ENCODE results near the gene TLE1.

Gene TLE1

GRCh38 chr9:81623778-81624177 lies 65.6 kb downstream of the TLE1 start:
- Histone ChIP-seq H3K9ac (ENCODE audit: insufficient read length) (no peak overlapping the region), H3K9me3 (ENCODE audit: low read depth, low read length) (no peaks in the 10 kb centered on the region), H3K4me3 (no peak overlapping the region), H3K36me3 (ENCODE audit: insufficient read depth, low read length) (no peaks in the 10 kb centered on the region), H3K27ac (no peak overlapping the region)
- no peak for DNase-seq (ENCODE audit: low read depth, low spot score)
- TF ChIP-seq POLR2AphosphoS5 (IDR thresholded peaks at IDR 0.05; ENCODE audit: borderline replicate concordance, low read depth, low read length) (no peak), FOXP2 (optimal IDR thresholded peaks at IDR 0.05; ENCODE audit: control extremely low read depth, extremely low read length, insufficient read depth) (no peak), EZH2 (IDR thresholded peaks at IDR 0.05) (no peak)

- no peak overlapping the region for H3K9ac ChIP-seq (ENCODE audit: insufficient read length)
- H3K9me3 ChIP-seq (ENCODE audit: low read depth, low read length), result no peaks in the 10 kb centered on the region
- no peak overlapping the region for H3K27ac ChIP-seq
- H3K4me3 ChIP-seq, result no peak overlapping the region
- TF ChIP-seq EZH2 (IDR thresholded peaks at IDR 0.05) (no peak), FOXP2 (optimal IDR thresholded peaks at IDR 0.05; ENCODE audit: control extremely low read depth, extremely low read length, insufficient read depth) (no peak), POLR2AphosphoS5 (IDR thresholded peaks at IDR 0.05; ENCODE audit: borderline replicate concordance, low read depth, low read length) (no peak)
- H3K36me3 ChIP-seq (ENCODE audit: insufficient read depth, low read length), result no peaks in the 10 kb centered on the region
- DNase-seq (ENCODE audit: low read depth, low spot score), result no peak
Measured at GRCh38 chr9:81622471-81623255, 66.7 kb downstream of the TLE1 start.

- Histone ChIP-seq H3K4me3 (no peak overlapping the region), H3K36me3 (ENCODE audit: insufficient read depth, low read length) (no peaks in the 10 kb centered on the region)
- no peak for DNase-seq (ENCODE audit: low read depth, low spot score)
Measured at GRCh38 chr9:81621785-81622259, 67.5 kb downstream of the TLE1 start.

GRCh38 chr9:81621118-81621517 lies 68.2 kb downstream of the TLE1 start:
- no peaks in the 10 kb centered on the region for H3K9me3 ChIP-seq (ENCODE audit: low read depth, low read length)
- DNase-seq (ENCODE audit: low read depth, low spot score), result no peak
- no peak overlapping the region for H3K9ac ChIP-seq (ENCODE audit: insufficient read length)
- no peaks in the 10 kb centered on the region for H3K36me3 ChIP-seq (ENCODE audit: insufficient read depth, low read length)
- no peak for TF ChIP-seq POLR2AphosphoS5 (IDR thresholded peaks at IDR 0.05; ENCODE audit: borderline replicate concordance, low read depth, low read length)
- TF ChIP-seq FOXP2 (optimal IDR thresholded peaks at IDR 0.05; ENCODE audit: control extremely low read depth, extremely low read length, insufficient read depth), result no peak
- no peak for TF ChIP-seq EZH2 (IDR thresholded peaks at IDR 0.05)
- H3K4me3 ChIP-seq, result no peak overlapping the region
- no peak overlapping the region for H3K27ac ChIP-seq

More at GRCh38 chr9:81621785-81622259, 67.5 kb downstream of the TLE1 start:
- no peaks in the 10 kb centered on the region for H3K9me3 ChIP-seq (ENCODE audit: low read depth, low read length)
- TF ChIP-seq EZH2 (IDR thresholded peaks at IDR 0.05) (no peak), FOXP2 (optimal IDR thresholded peaks at IDR 0.05; ENCODE audit: control extremely low read depth, extremely low read length, insufficient read depth) (no peak), POLR2AphosphoS5 (IDR thresholded peaks at IDR 0.05; ENCODE audit: borderline replicate concordance, low read depth, low read length) (no peak)
- no peak overlapping the region for H3K9ac ChIP-seq (ENCODE audit: insufficient read length)
- no peak overlapping the region for H3K27ac ChIP-seq

- Histone ChIP-seq H3K4me3 (peak overlapping the region; percentile 22), H3K36me3 (ENCODE audit: insufficient read depth, low read length) (no peaks in the 10 kb centered on the region), H3K27ac (no peak overlapping the region), H3K9ac (ENCODE audit: insufficient read length) (no peak overlapping the region), H3K9me3 (ENCODE audit: low read depth, low read length) (no peaks in the 10 kb centered on the region)
- TF ChIP-seq POLR2AphosphoS5 (IDR thresholded peaks at IDR 0.05; ENCODE audit: borderline replicate concordance, low read depth, low read length) (no peak), FOXP2 (optimal IDR thresholded peaks at IDR 0.05; ENCODE audit: control extremely low read depth, extremely low read length, insufficient read depth) (no peak), EZH2 (IDR thresholded peaks at IDR 0.05) (no peak)
- no peak for DNase-seq (ENCODE audit: low read depth, low spot score)
Measured at GRCh38 chr9:81620002-81620390, 69.4 kb downstream of the TLE1 start.

- DNase-seq (ENCODE audit: low read depth, low spot score), result no peak
- Histone ChIP-seq H3K36me3 (ENCODE audit: insufficient read depth, low read length) (no peaks in the 10 kb centered on the region), H3K9me3 (ENCODE audit: low read depth, low read length) (no peaks in the 10 kb centered on the region), H3K4me3 (peak overlapping the region; percentile 17; the same call in 1 of the 2 replicates), H3K27ac (no peak overlapping the region), H3K9ac (ENCODE audit: insufficient read length) (no peak overlapping the region)
- no peak for TF ChIP-seq FOXP2 (optimal IDR thresholded peaks at IDR 0.05; ENCODE audit: control extremely low read depth, extremely low read length, insufficient read depth)
- TF ChIP-seq POLR2AphosphoS5 (IDR thresholded peaks at IDR 0.05; ENCODE audit: borderline replicate concordance, low read depth, low read length), result no peak
- no peak for TF ChIP-seq EZH2 (IDR thresholded peaks at IDR 0.05)
Measured at GRCh38 chr9:81619353-81620001, 69.9 kb downstream of the TLE1 start.

GRCh38 chr9:81618923-81619322 lies 70.4 kb downstream of the TLE1 start:
- no peak overlapping the region for H3K27ac ChIP-seq
- no peak for DNase-seq (ENCODE audit: low read depth, low spot score)
- H3K36me3 ChIP-seq (ENCODE audit: insufficient read depth, low read length), result no peaks in the 10 kb centered on the region
- no peaks in the 10 kb centered on the region for H3K9me3 ChIP-seq (ENCODE audit: low read depth, low read length)
- H3K4me3 ChIP-seq, result no peak overlapping the region
- no peak overlapping the region for H3K9ac ChIP-seq (ENCODE audit: insufficient read length)
- TF ChIP-seq EZH2 (IDR thresholded peaks at IDR 0.05), result no peak
- TF ChIP-seq FOXP2 (optimal IDR thresholded peaks at IDR 0.05; ENCODE audit: control extremely low read depth, extremely low read length, insufficient read depth), result no peak
- no peak for TF ChIP-seq POLR2AphosphoS5 (IDR thresholded peaks at IDR 0.05; ENCODE audit: borderline replicate concordance, low read depth, low read length)

- H3K27ac ChIP-seq, result no peak overlapping the region
- DNase-seq (ENCODE audit: low read depth, low spot score), result no peak
- no peaks in the 10 kb centered on the region for H3K9me3 ChIP-seq (ENCODE audit: low read depth, low read length)
- H3K36me3 ChIP-seq (ENCODE audit: insufficient read depth, low read length), result no peaks in the 10 kb centered on the region
- no peak overlapping the region for H3K4me3 ChIP-seq
- TF ChIP-seq POLR2AphosphoS5 (IDR thresholded peaks at IDR 0.05; ENCODE audit: borderline replicate concordance, low read depth, low read length), result no peak
- no peak overlapping the region for H3K9ac ChIP-seq (ENCODE audit: insufficient read length)
Measured at GRCh38 chr9:81616141-81616540, 73.2 kb downstream of the TLE1 start.
